HG03139 (cell line): ENCODE measurements around the gene XKR3.
"Not testable (repeated sequence)": the region's sequence is repeated elsewhere in the genome, so short reads cannot be mapped to it uniquely, and the experiment has no call there.

ENCODE experiments used
- ATAC-seq: cut with Tn5 transposase; IDR thresholded peaks from one replicate; pipeline ENCODE4 v1.9.1; 2021; ENCODE audit not compliant: unreplicated experiment

Gene XKR3

GRCh38 chr22:16824716-16825687 lies at the start of gene XKR3:
Gene XKR3 (minus strand): TSS chr22:16825411. CDS start chr22:16808073, 17,338 bp downstream.
- no peak for ATAC-seq

- ATAC-seq, result not testable (repeated sequence)
Measured at GRCh38 chr22:16869640-16870039, 44.4 kb upstream of the XKR3 start.

- ATAC-seq, result no peak
Measured at GRCh38 chr22:16866167-16866566, 41.0 kb upstream of the XKR3 start.

GRCh38 chr22:16856851-16857250 lies 31.6 kb upstream of the XKR3 start:
- ATAC-seq, result not testable (repeated sequence)

- no peak for ATAC-seq
Measured at GRCh38 chr22:16854631-16855030, 29.4 kb upstream of the XKR3 start.

GRCh38 chr22:16851268-16851996 lies 26.2 kb upstream of the XKR3 start:
- not testable (repeated sequence) for ATAC-seq

- no peak for ATAC-seq
Measured at GRCh38 chr22:16847271-16847670, 22.1 kb upstream of the XKR3 start.

GRCh38 chr22:16845881-16846280 lies 20.7 kb upstream of the XKR3 start:
- ATAC-seq, result no peak

- no peak for ATAC-seq
Measured at GRCh38 chr22:16845465-16845864, 20.3 kb upstream of the XKR3 start.

- ATAC-seq, result no peak
Measured at GRCh38 chr22:16844529-16844928, 19.3 kb upstream of the XKR3 start.

- no peak for ATAC-seq
Measured at GRCh38 chr22:16838073-16838472, 12.9 kb upstream of the XKR3 start.

- ATAC-seq, result no peak
Measured at GRCh38 chr22:16834971-16835370, 9.8 kb upstream of the XKR3 start.

- no peak for ATAC-seq
Measured at GRCh38 chr22:16831257-16831656, 6.0 kb upstream of the XKR3 start.

GRCh38 chr22:16829985-16830384 lies 4.8 kb upstream of the XKR3 start:
- no peak for ATAC-seq

GRCh38 chr22:16828876-16829275 lies 3.7 kb upstream of the XKR3 start:
- no peak for ATAC-seq

GRCh38 chr22:16827506-16827905 lies 2.3 kb upstream of the XKR3 start:
- no peak for ATAC-seq

- no peak for ATAC-seq
Measured at GRCh38 chr22:16819249-16819648, 6.0 kb downstream of the XKR3 start.

GRCh38 chr22:16818538-16818937 lies 6.7 kb downstream of the XKR3 start:
- no peak for ATAC-seq

GRCh38 chr22:16815073-16815472 lies 10.1 kb downstream of the XKR3 start:
- ATAC-seq, result no peak

GRCh38 chr22:16810188-16810802 lies 14.9 kb downstream of the XKR3 start:
- no peak for ATAC-seq

GRCh38 chr22:16808744-16809143 lies 16.5 kb downstream of the XKR3 start:
- no peak for ATAC-seq

GRCh38 chr22:16807109-16807508 lies 18.1 kb downstream of the XKR3 start:
- ATAC-seq, result no peak
